ENCODE data around the gene THSD4.

The THSD4 gene

DNA sequence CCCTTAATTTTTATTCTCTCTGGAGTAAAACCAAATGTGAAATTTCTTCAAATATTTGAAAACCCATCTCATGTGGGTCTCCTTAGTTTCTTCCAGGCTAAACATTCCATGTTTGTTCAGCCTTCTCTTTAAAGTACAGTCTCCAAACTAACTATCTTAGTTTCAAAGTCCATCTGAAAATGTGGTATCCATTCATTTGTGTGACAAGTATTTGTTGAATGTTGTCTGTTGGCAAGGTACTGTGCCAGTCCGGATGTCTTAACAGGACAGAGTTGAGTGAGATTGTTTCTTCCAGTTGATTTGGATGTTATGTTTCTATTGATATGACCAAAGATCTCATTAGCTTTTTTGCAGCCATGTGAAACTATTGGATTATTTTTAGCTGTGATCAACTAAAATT lies 347.4 kb downstream of the THSD4 start:
- TF ChIP-seq, protein P1, sequence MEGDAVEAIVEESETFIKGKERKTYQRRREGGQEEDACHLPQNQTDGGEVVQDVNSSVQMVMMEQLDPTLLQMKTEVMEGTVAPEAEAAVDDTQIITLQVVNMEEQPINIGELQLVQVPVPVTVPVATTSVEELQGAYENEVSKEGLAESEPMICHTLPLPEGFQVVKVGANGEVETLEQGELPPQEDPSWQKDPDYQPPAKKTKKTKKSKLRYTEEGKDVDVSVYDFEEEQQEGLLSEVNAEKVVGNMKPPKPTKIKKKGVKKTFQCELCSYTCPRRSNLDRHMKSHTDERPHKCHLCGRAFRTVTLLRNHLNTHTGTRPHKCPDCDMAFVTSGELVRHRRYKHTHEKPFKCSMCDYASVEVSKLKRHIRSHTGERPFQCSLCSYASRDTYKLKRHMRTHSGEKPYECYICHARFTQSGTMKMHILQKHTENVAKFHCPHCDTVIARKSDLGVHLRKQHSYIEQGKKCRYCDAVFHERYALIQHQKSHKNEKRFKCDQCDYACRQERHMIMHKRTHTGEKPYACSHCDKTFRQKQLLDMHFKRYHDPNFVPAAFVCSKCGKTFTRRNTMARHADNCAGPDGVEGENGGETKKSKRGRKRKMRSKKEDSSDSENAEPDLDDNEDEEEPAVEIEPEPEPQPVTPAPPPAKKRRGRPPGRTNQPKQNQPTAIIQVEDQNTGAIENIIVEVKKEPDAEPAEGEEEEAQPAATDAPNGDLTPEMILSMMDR (conservative IDR thresholded peaks at IDR 0.05; ENCODE audit: control insufficient read depth, insufficient read depth, low read depth, low read length): no peak
- no peak overlapping the region for H3K4me3 ChIP-seq (ENCODE audit: control insufficient read depth, low read depth, low read length)
- no peak for DNase-seq (ENCODE audit: low read depth)

DNA sequence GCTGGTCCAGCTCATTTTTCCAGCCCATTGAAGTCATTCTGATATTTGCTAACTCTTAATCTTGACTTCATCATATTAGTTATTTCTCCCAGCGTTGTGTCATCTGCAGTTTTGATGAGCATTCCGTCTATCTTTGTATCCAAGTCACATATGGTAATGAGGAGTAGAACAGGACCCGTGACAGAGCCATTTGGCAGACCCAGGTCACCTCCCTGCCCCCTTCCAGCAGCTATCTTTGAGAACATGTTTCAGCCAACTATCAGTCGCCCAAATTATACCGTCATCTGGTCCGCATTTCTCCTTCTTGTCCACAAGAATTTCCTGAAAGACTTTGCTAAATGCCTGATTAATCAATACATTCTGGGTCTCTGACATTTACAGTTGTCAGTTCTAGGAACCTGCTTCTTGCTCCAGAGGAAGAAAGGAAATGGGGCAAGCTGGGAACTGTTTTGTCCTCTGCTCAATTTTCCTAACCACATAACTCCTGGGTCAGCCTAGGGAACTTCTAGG lies 347.9 kb downstream of the THSD4 start:
- TF ChIP-seq, protein P1 (conservative IDR thresholded peaks at IDR 0.05; ENCODE audit: control insufficient read depth, insufficient read depth, low read depth, low read length): no peak
- DNase-seq (ENCODE audit: low read depth): no peak
- no peak overlapping the region for H3K4me3 ChIP-seq (ENCODE audit: control insufficient read depth, low read depth, low read length)

- TF ChIP-seq, protein P1 (conservative IDR thresholded peaks at IDR 0.05; ENCODE audit: control insufficient read depth, insufficient read depth, low read depth, low read length): no peak
- no peak for DNase-seq (ENCODE audit: low read depth)
- H3K4me3 ChIP-seq (ENCODE audit: control insufficient read depth, low read depth, low read length): no peak overlapping the region
These were observed 350.1 kb downstream of the THSD4 start for GRCh38 chr15:71465131-71465955.

DNA sequence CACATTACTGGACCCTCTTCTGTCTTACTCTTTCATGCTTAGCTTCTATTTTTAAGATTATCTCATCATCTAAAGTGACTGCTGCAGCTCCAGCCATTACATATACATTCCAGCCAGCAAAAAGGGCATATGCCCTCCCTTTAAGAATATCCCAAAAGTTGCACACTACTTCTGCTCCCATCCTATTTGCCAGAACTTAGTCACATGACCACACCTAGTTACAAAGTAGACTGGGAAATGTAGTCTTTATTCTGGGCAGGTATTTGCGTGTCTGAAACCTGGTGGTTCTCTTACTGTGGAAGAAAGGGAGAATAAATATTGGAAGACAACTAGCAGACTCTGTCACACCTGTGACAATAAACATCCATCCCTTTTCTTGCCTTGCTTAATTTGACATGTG lies 353.4 kb downstream of the THSD4 start:
- TF ChIP-seq, protein P1 (conservative IDR thresholded peaks at IDR 0.05; ENCODE audit: control insufficient read depth, insufficient read depth, low read depth, low read length): no peak
- no peak overlapping the region for H3K4me3 ChIP-seq (ENCODE audit: control insufficient read depth, low read depth, low read length)
- no peak for DNase-seq (ENCODE audit: low read depth)

- H3K4me3 ChIP-seq (ENCODE audit: control insufficient read depth, low read depth, low read length): no peak overlapping the region
- TF ChIP-seq, protein P1 (conservative IDR thresholded peaks at IDR 0.05; ENCODE audit: control insufficient read depth, insufficient read depth, low read depth, low read length): peak; percentile 25
- DNase-seq (ENCODE audit: low read depth): peak; percentile 66
These were observed 354.1 kb downstream of the THSD4 start for GRCh38 chr15:71469413-71469812.

DNA sequence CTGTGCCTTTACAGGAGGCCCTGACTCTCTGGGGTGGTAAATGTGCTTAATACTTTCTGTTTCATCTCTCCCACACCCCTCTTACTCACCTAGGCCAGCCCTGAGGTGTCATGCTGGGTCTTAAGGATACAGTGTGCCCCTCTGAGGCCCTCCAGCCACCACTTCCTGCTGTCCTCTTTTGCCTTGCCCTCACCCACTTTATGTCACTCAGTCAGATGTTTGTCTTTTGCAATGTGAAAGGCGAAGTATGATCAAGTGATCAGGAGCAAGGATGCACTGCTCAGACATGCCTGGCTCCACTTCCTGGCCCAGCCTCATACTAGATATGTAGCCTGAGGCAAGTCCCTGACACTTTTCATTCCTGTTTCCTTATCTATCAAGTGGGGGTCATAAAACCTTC lies 356.1 kb downstream of the THSD4 start:
- TF ChIP-seq, protein P1 (conservative IDR thresholded peaks at IDR 0.05; ENCODE audit: control insufficient read depth, insufficient read depth, low read depth, low read length): no peak
- no peak overlapping the region for H3K4me3 ChIP-seq (ENCODE audit: control insufficient read depth, low read depth, low read length)
- DNase-seq (ENCODE audit: low read depth): no peak
